Measurements from ENCODE around the gene HSPA9.

DNA sequence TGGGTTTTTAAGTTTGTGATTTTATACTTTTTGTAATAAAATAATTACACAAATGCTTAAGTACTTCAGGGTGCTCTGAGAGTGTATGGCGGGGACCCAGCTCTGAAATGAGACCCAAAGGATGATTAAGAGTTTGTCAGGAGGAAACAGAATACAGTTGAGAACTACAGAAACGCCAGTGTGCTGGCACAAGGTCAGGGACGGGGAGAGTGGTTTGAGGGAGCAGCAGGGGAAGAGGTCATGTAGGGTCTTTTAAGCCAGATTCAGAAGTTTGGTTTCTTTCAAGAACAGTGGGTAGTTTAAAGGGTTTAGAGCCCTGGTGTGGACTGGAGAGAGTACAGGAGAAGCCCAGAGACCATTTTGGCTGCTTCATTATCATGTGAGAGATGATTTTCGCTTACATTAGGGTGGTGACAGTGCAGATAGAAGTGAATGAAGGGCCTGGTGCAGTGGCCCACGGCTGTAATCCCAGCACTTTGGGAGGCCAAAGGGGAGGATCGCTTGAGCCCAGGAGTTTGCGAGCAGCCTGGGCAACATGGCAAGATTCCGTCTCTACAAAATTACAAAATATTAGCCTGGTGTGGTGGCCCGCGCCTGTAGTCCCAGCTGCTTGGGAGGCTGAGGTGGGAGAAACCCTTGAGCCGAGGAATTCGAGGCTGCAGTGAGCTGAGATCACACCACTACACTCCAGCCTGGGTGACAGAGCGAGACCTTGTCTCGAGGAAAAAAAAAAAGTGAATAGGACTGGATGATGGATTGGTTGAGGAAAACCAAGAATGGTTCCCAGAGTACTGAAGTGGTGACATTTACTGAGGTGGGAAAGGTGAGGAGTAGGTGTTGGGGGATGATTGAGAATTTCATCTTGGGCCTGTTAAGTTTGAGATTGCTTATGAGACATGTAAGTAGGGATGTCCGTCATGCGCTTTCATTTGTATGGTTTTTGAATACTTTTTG, 30.7 kb downstream of the HSPA9 start:
- TF ChIP-seq POLR2A (IDR thresholded peaks at IDR 0.05; ENCODE audit: low read depth) = no peak
- TF ChIP-seq, protein P1, sequence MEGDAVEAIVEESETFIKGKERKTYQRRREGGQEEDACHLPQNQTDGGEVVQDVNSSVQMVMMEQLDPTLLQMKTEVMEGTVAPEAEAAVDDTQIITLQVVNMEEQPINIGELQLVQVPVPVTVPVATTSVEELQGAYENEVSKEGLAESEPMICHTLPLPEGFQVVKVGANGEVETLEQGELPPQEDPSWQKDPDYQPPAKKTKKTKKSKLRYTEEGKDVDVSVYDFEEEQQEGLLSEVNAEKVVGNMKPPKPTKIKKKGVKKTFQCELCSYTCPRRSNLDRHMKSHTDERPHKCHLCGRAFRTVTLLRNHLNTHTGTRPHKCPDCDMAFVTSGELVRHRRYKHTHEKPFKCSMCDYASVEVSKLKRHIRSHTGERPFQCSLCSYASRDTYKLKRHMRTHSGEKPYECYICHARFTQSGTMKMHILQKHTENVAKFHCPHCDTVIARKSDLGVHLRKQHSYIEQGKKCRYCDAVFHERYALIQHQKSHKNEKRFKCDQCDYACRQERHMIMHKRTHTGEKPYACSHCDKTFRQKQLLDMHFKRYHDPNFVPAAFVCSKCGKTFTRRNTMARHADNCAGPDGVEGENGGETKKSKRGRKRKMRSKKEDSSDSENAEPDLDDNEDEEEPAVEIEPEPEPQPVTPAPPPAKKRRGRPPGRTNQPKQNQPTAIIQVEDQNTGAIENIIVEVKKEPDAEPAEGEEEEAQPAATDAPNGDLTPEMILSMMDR (IDR thresholded peaks at IDR 0.05) = no peak
